ENCODE results near the gene CFAP69. TPM values are rescaled to one million over a fixed set of nuclear protein-coding genes. Genes with fewer than 3 reads are reported as not detected.

The CFAP69 gene
- total RNA-seq, 1 experiment from 2014 or later = 3.5 TPM

DNA sequence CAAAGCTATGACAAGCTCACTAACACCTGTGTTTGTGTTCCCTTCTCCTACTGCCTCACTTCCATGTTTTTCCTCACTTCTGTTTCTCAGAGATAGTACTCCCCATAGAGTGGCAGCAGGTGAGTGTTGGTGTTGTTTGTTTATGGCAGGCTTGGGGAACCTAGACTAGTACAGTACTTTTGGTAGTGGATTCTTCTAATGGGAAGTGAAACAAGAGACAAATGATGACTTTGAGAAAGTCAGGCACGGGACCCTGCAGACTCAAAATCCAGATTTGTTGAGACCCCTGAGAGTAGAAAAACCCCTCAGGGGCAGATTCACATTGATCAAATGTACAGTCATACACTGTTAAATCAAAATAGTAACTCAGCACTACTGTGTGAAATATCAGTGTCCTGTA is 6.4 kb upstream of the CFAP69 start:
- H3K4me2 ChIP-seq (ENCODE audit: low read depth, low read length, poor library complexity, severe bottlenecking) = no peak overlapping the region
- H3K4me1 ChIP-seq (ENCODE audit: low read length) = peaks cover 4% of the 10 kb centered on the region; the same call in 1 of the 2 replicates
- no peak overlapping the region for H3K27ac ChIP-seq (ENCODE audit: low read length)
- no peaks in the 10 kb centered on the region for H4K20me1 ChIP-seq (ENCODE audit: insufficient read depth, low read depth, low read length)
- H2AFZ ChIP-seq (ENCODE audit: low read length) = no peak overlapping the region
- no peaks in the 10 kb centered on the region for H3K79me2 ChIP-seq (ENCODE audit: low read length)
- H3K4me3 ChIP-seq (ENCODE audit: low read length) = no peak overlapping the region
- no peaks in the 10 kb centered on the region for H3K9me3 ChIP-seq (ENCODE audit: low read length)
- no peaks in the 10 kb centered on the region for H3K27me3 ChIP-seq (ENCODE audit: low read length)
- DNase-seq = no peak
- H3K36me3 ChIP-seq (ENCODE audit: insufficient read depth, low read length) = no peaks in the 10 kb centered on the region
- no peaks in the 10 kb centered on the region for H3K9me2 ChIP-seq (replicated peaks; ENCODE audit: insufficient read depth, low read length)
- H3K9ac ChIP-seq (ENCODE audit: low read length) = no peak overlapping the region

DNA sequence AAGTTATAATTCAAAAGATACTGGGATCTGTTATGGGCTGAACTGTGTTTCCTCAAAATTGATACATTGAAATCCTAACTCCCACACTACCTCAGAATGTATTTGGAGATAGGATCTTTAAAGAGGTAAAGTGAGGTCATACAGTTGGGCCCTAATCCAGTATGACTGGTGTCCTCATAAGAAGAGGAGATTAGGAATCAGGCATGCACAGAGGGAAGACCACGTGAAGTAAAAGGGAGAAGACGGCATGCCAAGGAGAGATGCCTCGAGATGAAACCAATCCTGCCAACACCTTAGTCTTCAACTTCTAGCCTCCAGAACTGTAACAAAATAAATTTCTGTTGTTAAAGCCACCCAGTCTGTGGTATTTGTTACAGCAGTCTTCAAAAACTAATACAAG is 5.9 kb upstream of the CFAP69 start:
- Histone ChIP-seq H3K4me3 (ENCODE audit: low read length) (no peak overlapping the region), H3K27me3 (ENCODE audit: low read length) (no peaks in the 10 kb centered on the region), H3K9ac (ENCODE audit: low read length) (no peak overlapping the region), H2AFZ (ENCODE audit: low read length) (no peak overlapping the region), H3K27ac (ENCODE audit: low read length) (no peak overlapping the region), H3K79me2 (ENCODE audit: low read length) (no peaks in the 10 kb centered on the region), H3K36me3 (ENCODE audit: insufficient read depth, low read length) (no peaks in the 10 kb centered on the region), H3K9me2 (replicated peaks; ENCODE audit: insufficient read depth, low read length) (no peaks in the 10 kb centered on the region), H4K20me1 (ENCODE audit: insufficient read depth, low read depth, low read length) (no peaks in the 10 kb centered on the region), H3K4me2 (ENCODE audit: low read depth, low read length, poor library complexity, severe bottlenecking) (no peak overlapping the region), H3K4me1 (ENCODE audit: low read length) (peaks cover 4% of the 10 kb centered on the region; the same call in 1 of the 2 replicates), H3K9me3 (ENCODE audit: low read length) (no peaks in the 10 kb centered on the region)
- no peak for DNase-seq

DNA sequence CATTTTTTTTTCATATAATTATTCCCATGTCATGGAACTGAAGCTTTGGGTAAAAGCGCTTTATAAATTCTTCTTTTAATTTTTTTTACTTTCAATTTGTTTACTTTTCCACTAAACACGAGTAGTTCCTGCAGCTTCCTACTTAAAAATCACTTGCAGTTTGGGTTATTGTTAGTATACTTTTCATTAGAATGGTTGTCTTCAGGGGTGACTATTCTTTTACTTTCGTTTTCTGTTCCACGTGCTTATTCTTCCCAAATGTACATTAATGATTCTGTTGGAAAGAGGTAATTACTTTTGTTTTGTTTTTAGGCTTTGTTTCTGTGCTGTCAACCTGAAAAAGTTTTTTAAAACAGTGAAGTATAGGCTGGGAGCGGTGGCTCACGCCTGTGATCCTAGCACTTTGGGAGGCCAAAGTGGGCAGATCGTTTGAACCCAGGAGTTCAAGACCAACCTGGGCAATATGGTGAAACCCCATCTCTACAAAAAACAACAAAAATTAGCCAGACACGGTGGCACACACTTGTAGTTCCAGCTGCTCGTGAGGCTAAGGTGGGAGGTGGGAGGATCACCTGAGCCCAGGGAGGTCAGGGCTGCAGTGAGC is 5.2 kb upstream of the CFAP69 start:
- Histone ChIP-seq H2AFZ (ENCODE audit: low read length) (no peak overlapping the region), H3K27me3 (ENCODE audit: low read length) (no peaks in the 10 kb centered on the region), H4K20me1 (ENCODE audit: insufficient read depth, low read depth, low read length) (no peaks in the 10 kb centered on the region), H3K9me3 (ENCODE audit: low read length) (no peaks in the 10 kb centered on the region), H3K9me2 (replicated peaks; ENCODE audit: insufficient read depth, low read length) (no peaks in the 10 kb centered on the region), H3K4me2 (ENCODE audit: low read depth, low read length, poor library complexity, severe bottlenecking) (peak overlapping the region; percentile 22), H3K9ac (ENCODE audit: low read length) (no peak overlapping the region), H3K36me3 (ENCODE audit: insufficient read depth, low read length) (no peaks in the 10 kb centered on the region), H3K4me3 (ENCODE audit: low read length) (peak overlapping the region; percentile 40; the same call in 1 of the 2 replicates), H3K79me2 (ENCODE audit: low read length) (no peaks in the 10 kb centered on the region), H3K4me1 (ENCODE audit: low read length) (peaks cover 4% of the 10 kb centered on the region; the same call in 1 of the 2 replicates), H3K27ac (ENCODE audit: low read length) (no peak overlapping the region)
- DNase-seq = no peak

DNA sequence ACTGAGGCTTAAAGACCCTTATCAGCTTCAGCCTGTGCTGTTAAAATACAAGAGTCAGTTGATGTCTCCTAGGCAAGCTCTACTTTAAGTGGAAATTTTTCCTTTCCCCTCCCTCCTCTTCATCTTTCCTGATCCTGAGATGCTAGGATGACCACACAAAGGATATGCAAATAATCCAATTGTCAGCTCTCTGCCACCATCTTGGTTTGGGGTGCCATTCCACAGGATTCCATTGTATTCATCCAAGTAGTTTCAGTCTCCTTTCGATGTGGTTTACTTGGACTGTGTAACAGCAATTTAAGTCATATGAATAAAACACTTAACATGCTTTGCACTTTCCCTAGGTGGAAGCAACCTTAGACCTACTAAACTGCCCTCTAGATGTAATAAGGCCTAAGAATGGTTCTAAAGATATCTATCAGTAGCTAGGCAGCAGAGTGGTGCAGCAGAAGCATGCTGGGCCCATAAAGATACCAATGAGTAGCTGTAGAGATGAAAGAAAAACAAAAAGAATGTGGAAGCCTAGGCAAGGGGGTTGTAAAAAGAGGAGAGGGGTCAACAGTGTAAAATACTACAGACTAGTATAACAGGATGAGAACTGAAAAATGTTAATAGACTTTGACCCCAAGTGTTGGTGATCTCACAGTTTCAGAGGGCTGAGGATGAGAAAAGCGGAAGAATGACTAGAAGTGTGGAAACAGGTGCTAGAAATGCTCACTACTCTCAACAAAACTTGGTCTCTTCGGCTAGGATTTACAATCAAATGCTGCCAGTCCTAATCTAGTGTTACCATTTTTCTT is 2.4 kb upstream of the CFAP69 start:
- no peak for DNase-seq
- H4K20me1 ChIP-seq (ENCODE audit: insufficient read depth, low read depth, low read length) = no peaks in the 10 kb centered on the region
- no peak overlapping the region for H3K9ac ChIP-seq (ENCODE audit: low read length)
- H3K27me3 ChIP-seq (ENCODE audit: low read length) = no peaks in the 10 kb centered on the region
- no peaks in the 10 kb centered on the region for H3K79me2 ChIP-seq (ENCODE audit: low read length)
- H3K27ac ChIP-seq (ENCODE audit: low read length) = no peak overlapping the region
- no peak overlapping the region for H3K4me3 ChIP-seq (ENCODE audit: low read length)
- H2AFZ ChIP-seq (ENCODE audit: low read length) = no peak overlapping the region
- H3K36me3 ChIP-seq (ENCODE audit: insufficient read depth, low read length) = no peaks in the 10 kb centered on the region
- H3K4me2 ChIP-seq (ENCODE audit: low read depth, low read length, poor library complexity, severe bottlenecking) = no peak overlapping the region
- H3K4me1 ChIP-seq (ENCODE audit: low read length) = peaks cover 4% of the 10 kb centered on the region; the same call in 1 of the 2 replicates
- H3K9me3 ChIP-seq (ENCODE audit: low read length) = no peaks in the 10 kb centered on the region
- no peaks in the 10 kb centered on the region for H3K9me2 ChIP-seq (replicated peaks; ENCODE audit: insufficient read depth, low read length)

DNA sequence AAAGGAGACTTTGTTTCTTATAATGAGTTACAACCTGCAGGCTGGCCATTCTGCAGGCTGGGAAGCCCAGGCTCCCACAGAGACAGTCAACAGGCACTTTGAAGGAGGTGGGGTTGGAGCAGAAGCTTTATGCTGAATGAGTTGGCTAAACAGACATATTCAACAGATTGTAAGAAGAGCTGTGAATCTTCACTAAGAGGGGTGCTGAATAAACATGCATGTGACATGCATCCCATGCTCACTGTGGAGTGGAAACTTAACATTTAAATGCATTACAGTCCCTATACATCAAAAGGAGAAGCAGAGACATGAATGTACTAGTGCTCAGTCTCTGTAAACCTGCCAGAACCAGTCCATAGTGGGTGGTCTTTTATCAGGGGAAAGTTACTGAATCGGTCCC is 1.4 kb upstream of the CFAP69 start:
- H2AFZ ChIP-seq (ENCODE audit: low read length) = no peak overlapping the region
- H3K27me3 ChIP-seq (ENCODE audit: low read length) = no peaks in the 10 kb centered on the region
- no peaks in the 10 kb centered on the region for H3K79me2 ChIP-seq (ENCODE audit: low read length)
- H3K9me2 ChIP-seq (replicated peaks; ENCODE audit: insufficient read depth, low read length) = no peaks in the 10 kb centered on the region
- DNase-seq = no peak
- no peak overlapping the region for H3K4me2 ChIP-seq (ENCODE audit: low read depth, low read length, poor library complexity, severe bottlenecking)
- no peaks in the 10 kb centered on the region for H3K36me3 ChIP-seq (ENCODE audit: insufficient read depth, low read length)
- H3K27ac ChIP-seq (ENCODE audit: low read length) = no peak overlapping the region
- no peak overlapping the region for H3K9ac ChIP-seq (ENCODE audit: low read length)
- H4K20me1 ChIP-seq (ENCODE audit: insufficient read depth, low read depth, low read length) = no peaks in the 10 kb centered on the region
- H3K9me3 ChIP-seq (ENCODE audit: low read length) = no peaks in the 10 kb centered on the region
- H3K4me3 ChIP-seq (ENCODE audit: low read length) = no peak overlapping the region
- peaks cover 4% of the 10 kb centered on the region; the same call in 1 of the 2 replicates for H3K4me1 ChIP-seq (ENCODE audit: low read length)

DNA sequence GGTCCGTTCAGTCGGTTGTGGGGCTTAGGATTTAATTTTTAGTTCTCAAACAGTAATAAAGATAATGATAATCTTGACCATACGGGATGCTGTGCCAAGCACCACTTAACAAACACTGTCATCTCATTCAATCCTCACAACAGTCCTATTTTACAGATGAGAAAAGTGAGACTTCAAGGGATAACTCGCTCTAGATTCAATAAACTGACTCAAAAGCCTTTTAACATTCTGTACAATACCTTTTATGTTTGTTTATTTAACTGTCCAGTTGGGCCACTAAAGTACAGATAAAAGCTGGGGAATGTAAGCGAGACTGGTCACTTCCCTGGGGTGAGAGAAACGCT is 437 bp upstream of the CFAP69 start:
- no peaks in the 10 kb centered on the region for H4K20me1 ChIP-seq (ENCODE audit: insufficient read depth, low read depth, low read length)
- H3K27me3 ChIP-seq (ENCODE audit: low read length) = no peaks in the 10 kb centered on the region
- no peaks in the 10 kb centered on the region for H3K36me3 ChIP-seq (ENCODE audit: insufficient read depth, low read length)
- H3K9ac ChIP-seq (ENCODE audit: low read length) = peak overlapping the region; percentile 67
- no peak overlapping the region for H3K27ac ChIP-seq (ENCODE audit: low read length)
- H3K4me1 ChIP-seq (ENCODE audit: low read length) = peaks cover 2% of the 10 kb centered on the region; the same call in 1 of the 2 replicates
- no peaks in the 10 kb centered on the region for H3K9me3 ChIP-seq (ENCODE audit: low read length)
- H3K79me2 ChIP-seq (ENCODE audit: low read length) = no peaks in the 10 kb centered on the region
- peak overlapping the region; percentile 50 for H3K4me3 ChIP-seq (ENCODE audit: low read length)
- peak overlapping the region; percentile 71; the same call in 1 of the 2 replicates for H2AFZ ChIP-seq (ENCODE audit: low read length)
- no peak for DNase-seq
- no peaks in the 10 kb centered on the region for H3K9me2 ChIP-seq (replicated peaks; ENCODE audit: insufficient read depth, low read length)
- peak overlapping the region; percentile 64 for H3K4me2 ChIP-seq (ENCODE audit: low read depth, low read length, poor library complexity, severe bottlenecking)

DNA sequence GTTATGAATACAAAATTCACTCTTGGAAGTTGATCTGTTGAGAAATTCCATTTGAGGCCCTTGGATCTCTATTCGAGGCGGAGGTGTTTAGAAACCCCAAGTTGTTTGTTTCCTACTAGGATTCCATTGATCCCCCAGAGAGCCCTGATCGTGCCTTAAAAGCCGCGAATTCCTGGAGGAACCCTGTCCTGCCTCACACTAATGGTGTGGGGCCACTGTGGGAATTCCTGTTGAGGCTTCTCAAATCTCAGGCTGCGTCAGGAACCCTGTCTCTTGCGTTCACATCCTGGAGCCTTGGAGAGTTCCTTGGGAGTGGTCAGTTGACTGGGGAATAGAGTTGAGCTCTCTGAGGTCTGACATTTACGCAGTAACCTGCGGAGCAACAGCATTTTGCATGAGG is 1.2 kb downstream of the CFAP69 start:
- no peak overlapping the region for H2AFZ ChIP-seq (ENCODE audit: low read length)
- no peaks in the 10 kb centered on the region for H3K27me3 ChIP-seq (ENCODE audit: low read length)
- H3K4me3 ChIP-seq (ENCODE audit: low read length) = no peak overlapping the region
- DNase-seq = no peak
- H4K20me1 ChIP-seq (ENCODE audit: insufficient read depth, low read depth, low read length) = no peaks in the 10 kb centered on the region
- no peaks in the 10 kb centered on the region for H3K36me3 ChIP-seq (ENCODE audit: insufficient read depth, low read length)
- no peaks in the 10 kb centered on the region for H3K79me2 ChIP-seq (ENCODE audit: low read length)
- no peak overlapping the region for H3K9ac ChIP-seq (ENCODE audit: low read length)
- no peaks in the 10 kb centered on the region for H3K9me2 ChIP-seq (replicated peaks; ENCODE audit: insufficient read depth, low read length)
- H3K4me1 ChIP-seq (ENCODE audit: low read length) = no peaks in the 10 kb centered on the region
- no peak overlapping the region for H3K4me2 ChIP-seq (ENCODE audit: low read depth, low read length, poor library complexity, severe bottlenecking)
- H3K27ac ChIP-seq (ENCODE audit: low read length) = no peak overlapping the region
- no peaks in the 10 kb centered on the region for H3K9me3 ChIP-seq (ENCODE audit: low read length)

DNA sequence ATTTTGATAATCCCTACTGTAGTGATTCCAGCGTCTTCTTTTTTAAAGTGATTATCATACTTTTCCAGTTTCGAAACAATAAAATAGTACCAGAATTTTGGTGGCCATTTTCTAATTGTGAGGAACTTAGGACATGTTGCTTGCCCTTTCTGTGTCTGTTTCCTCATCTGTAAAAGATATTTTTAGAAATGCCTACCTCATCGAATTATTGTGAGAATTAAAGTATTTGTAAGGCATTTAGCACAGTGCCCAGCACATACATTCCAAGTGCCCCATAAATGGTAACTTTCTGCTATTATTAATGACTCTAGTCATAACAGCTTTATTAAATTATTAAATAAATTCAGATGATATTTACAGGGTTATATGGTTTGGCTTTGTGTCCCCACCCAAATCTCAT is 3.7 kb downstream of the CFAP69 start:
- Histone ChIP-seq H3K4me2 (ENCODE audit: low read depth, low read length, poor library complexity, severe bottlenecking) (no peak overlapping the region), H3K27me3 (ENCODE audit: low read length) (no peaks in the 10 kb centered on the region), H4K20me1 (ENCODE audit: insufficient read depth, low read depth, low read length) (no peaks in the 10 kb centered on the region), H3K79me2 (ENCODE audit: low read length) (no peaks in the 10 kb centered on the region), H3K36me3 (ENCODE audit: insufficient read depth, low read length) (no peaks in the 10 kb centered on the region), H3K9ac (ENCODE audit: low read length) (no peak overlapping the region), H3K4me3 (ENCODE audit: low read length) (no peak overlapping the region), H3K9me3 (ENCODE audit: low read length) (no peaks in the 10 kb centered on the region), H3K27ac (ENCODE audit: low read length) (no peak overlapping the region), H2AFZ (ENCODE audit: low read length) (no peak overlapping the region), H3K4me1 (ENCODE audit: low read length) (no peaks in the 10 kb centered on the region), H3K9me2 (replicated peaks; ENCODE audit: insufficient read depth, low read length) (no peaks in the 10 kb centered on the region)
- no peak for DNase-seq

Measured in Karpas-422 (cell line).